C1 segment of cervical spinal cord (tissue), 14 donors: ENCODE data around the gene DGKD.
"Not testable (repeated sequence)": the region's sequence is repeated elsewhere in the genome, so short reads cannot be mapped to it uniquely, and the experiment has no call there.

Experiments used
- DNase-seq, 14 donors: peaks; one replicate each; lab custom pipeline; 2025; lab: John Stamatoyannopoulos, UW

Gene DGKD

GRCh38 chr2:233353769-233354499 lies at the start of gene DGKD:
Gene DGKD, plus strand, starts transcription at chr2:233354494. Its CDS starts 25 bp downstream, at chr2:233354519.
- peak in 9 of 14 donors; percentile 31 to 83 (median 53) for DNase-seq

GRCh38 chr2:233307565-233307964 lies 46.7 kb upstream of the DGKD start, which contains the start of gene SAG:
Gene SAG, plus strand, starts transcription at chr2:233307816. Its CDS starts 1,374 bp downstream, at chr2:233309190.
- DNase-seq = no peak

GRCh38 chr2:233311241-233311926 lies 42.9 kb upstream of the DGKD start:
- no peak for DNase-seq

GRCh38 chr2:233312874-233313273 lies 41.4 kb upstream of the DGKD start:
- no peak for DNase-seq

GRCh38 chr2:233314180-233314925 lies 39.9 kb upstream of the DGKD start:
- DNase-seq = no peak

- DNase-seq = no peak
Measured at GRCh38 chr2:233317196-233317943, 36.9 kb upstream of the DGKD start.

- DNase-seq = no peak
Measured at GRCh38 chr2:233319256-233319655, 35.0 kb upstream of the DGKD start.

GRCh38 chr2:233320470-233320869 lies 33.8 kb upstream of the DGKD start:
- DNase-seq = no peak

- DNase-seq = no peak
Measured at GRCh38 chr2:233321166-233321565, 33.1 kb upstream of the DGKD start.

- no peak for DNase-seq
Measured at GRCh38 chr2:233323851-233324250, 30.4 kb upstream of the DGKD start.

- DNase-seq = no peak
Measured at GRCh38 chr2:233325256-233325655, 29.0 kb upstream of the DGKD start.

GRCh38 chr2:233325814-233326213 lies 28.5 kb upstream of the DGKD start:
- DNase-seq = no peak

- no peak for DNase-seq
Measured at GRCh38 chr2:233326500-233326899, 27.8 kb upstream of the DGKD start.

GRCh38 chr2:233328922-233329321 lies 25.4 kb upstream of the DGKD start:
- no peak for DNase-seq

GRCh38 chr2:233329489-233330135 lies 24.7 kb upstream of the DGKD start:
- no peak for DNase-seq

- peak in 10 of 14 donors; percentile 14 to 71 (median 50) for DNase-seq
Measured at GRCh38 chr2:233331536-233331935, 22.8 kb upstream of the DGKD start.

- no peak for DNase-seq
Measured at GRCh38 chr2:233332125-233332524, 22.2 kb upstream of the DGKD start.

- no peak for DNase-seq
Measured at GRCh38 chr2:233334915-233335314, 19.4 kb upstream of the DGKD start.

GRCh38 chr2:233336091-233336490 lies 18.2 kb upstream of the DGKD start:
- DNase-seq = not testable (repeated sequence)

- DNase-seq = no peak
Measured at GRCh38 chr2:233336541-233336940, 17.8 kb upstream of the DGKD start.

GRCh38 chr2:233338046-233338445 lies 16.2 kb upstream of the DGKD start:
- no peak for DNase-seq
